Activated T-cell treated with anti-CD3 and anti-CD28 coated beads for 4 hours (primary cell): Measurements from ENCODE around the gene SF3B6.
A peak's percentile ranks its signal among the peaks of the same experiment; 100 is the strongest.
"Not testable (repeated sequence)": the region's sequence is repeated elsewhere in the genome, so short reads cannot be mapped to it uniquely, and the experiment has no call there.

Experiments used
- DNase-seq: peaks from one replicate; pipeline ENCODE4 v3.0.0-alpha.2; 2020

SF3B6 gene, protein sequence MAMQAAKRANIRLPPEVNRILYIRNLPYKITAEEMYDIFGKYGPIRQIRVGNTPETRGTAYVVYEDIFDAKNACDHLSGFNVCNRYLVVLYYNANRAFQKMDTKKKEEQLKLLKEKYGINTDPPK

DNA sequence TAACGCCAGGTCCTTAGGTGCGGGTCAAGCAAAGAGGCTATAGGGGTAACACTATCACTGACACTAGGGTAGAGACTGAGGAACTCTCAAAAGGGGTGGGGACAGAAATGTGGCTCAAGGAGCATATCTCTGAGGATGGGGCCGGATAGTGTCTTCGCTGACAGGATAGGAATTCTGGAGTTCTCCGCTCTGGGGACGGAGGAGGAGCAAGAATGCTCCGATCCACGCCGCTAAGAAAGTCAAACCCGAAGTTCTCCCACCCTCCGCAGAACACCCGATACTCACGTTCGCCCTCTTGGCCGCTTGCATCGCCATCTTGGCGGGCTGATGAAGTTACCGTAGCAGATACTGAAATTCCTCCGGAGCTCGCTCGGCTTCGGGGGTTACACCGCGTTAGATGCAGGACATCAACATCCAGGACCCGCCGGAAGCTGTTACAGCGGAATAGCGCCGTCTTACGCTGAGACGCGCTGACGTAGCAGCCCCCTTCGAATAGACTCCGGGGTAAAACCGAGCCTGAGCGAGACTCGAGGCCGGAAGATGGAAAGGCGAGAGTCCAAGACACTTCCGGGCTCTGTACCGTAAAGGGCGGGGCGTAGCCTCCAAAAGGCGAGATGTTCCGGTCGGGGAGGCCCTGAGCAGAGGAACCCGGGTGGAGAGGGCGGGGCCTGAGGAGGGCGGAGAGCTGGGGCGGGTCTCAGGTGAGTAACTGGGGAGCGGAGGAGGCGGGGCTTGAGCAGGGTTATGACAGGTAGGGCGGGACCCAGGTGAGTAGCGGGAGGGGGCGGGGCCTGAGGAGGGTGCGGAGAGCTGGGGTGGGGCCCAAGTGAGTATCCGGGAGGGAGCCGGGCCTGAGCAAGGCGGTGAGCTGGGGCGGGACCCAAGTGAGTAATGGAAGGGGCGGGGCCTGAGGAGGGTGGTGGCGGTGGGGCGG lies at the start of gene SF3B6:
TSS of gene SF3B6 (minus strand) at position 412 of the 934 bp plus-strand sequence. CDS start at position 315, 97 bp downstream.
- DNase-seq: peak; percentile 100

DNA sequence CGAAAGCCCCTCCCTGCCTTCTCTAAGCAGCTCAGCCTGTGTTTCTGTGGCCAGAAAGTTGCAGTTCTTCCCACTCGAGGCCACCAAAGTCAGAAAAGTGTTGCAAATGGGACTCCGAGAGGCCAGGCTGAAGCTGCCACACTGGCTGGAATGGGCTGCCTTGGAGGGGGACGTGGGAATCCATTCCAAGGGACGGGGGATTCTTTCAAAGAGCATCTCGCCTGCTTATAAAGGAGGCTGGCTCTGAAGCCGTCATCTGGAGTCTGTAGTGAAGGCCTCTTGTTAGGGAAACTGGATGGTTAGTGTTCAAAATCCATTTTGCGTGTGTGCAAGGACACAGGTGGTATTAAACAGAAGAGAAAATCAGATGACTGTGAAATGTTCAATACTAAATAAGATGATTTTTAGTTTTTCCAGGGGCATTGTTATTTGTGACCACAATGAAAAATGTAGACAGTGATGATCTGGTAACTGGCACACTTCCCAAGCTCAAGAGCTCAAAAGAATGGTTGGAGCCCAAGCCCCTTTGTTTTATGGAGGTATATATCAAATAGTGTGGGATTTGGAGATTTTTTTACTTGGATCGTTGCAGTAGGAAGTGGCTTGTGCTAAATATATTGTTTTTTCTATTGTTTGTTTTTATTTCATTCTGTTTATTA lies 47.9 kb upstream of the SF3B6 start:
- DNase-seq: peak; percentile 7

DNA sequence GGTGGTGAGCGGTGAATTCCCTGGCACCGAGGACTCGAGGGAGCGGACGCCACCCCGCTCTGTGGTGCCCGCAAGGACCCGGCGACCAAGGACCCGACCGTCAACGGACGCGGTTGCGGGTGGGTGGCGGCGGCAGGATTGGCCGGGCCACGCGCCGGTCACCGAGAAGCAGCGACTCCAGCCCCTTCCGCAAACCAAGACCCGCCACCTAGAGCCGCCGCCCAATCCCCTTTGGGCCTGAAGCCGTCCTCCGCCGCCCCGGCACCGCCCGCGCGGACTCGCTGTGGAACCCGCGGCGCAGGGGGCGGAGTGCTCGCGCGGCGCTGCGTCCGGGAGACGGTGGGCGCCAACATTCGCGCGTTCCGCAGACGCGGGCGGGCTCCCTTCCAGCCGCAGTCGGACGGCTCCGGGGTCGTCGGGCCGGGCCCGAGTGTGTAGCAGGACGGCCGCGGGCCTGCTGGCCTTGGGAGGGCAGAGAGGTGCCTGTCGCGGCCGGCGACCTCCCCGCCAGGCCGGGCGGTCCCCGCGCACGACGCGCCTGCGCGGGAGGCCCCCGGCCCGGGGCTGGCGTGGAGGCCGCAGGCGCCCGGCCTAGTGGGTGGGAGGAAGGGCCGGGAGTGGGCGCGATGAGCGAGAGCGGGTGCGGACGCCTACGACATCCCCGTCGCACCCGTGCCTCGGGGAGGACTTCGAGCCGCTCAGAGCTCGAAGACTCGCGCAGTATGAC lies 47.2 kb upstream of the SF3B6 start, which contains the start of the genes FAM228B and PFN4:
TSS of gene FAM228B (plus strand) at position 275 of the 727 bp plus-strand sequence. CDS start 893 bp downstream, outside the sequence.
TSS of gene PFN4 (minus strand) at position 140 of the 727 bp plus-strand sequence. CDS start 799 bp downstream, outside the sequence.
- peak; percentile 23 for DNase-seq

DNA sequence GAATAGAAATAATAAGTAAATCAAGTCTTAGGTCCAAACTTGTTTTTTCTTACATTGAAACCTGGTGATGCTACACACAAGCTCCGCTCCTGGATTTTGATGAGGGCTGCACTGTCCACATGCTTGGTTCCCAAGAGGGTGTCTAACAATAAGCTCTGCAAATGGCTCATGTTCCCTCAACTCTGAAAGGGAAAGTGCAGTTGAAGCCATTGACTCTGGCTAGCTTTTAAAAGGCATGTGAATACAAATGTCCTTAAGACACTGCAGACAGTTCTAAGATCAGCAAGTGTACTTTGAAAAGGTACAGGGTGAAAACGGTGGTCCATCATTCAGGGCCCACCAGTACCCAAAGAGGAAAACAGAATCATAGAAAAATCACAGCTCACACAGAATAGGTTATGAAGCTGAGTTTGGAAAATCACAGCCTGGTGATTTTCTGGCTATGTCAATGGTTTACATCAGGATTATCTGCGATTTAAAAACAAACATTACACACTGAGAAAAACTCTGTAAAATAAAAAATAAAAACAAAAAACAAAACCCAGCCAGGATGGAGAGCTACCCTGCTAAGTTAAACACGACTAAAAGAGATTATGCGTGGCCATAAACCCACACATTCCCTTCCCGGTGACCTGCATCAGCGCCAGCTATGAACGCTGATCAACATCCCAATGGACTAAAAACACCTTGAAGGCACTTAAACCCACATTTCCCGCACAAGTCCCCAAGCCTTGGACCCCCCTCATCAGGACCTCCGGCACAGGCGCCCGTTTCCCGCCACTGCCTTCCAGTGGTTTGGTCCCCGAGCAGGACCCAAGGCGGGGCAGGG lies 46.5 kb upstream of the SF3B6 start:
- no peak for DNase-seq

DNA sequence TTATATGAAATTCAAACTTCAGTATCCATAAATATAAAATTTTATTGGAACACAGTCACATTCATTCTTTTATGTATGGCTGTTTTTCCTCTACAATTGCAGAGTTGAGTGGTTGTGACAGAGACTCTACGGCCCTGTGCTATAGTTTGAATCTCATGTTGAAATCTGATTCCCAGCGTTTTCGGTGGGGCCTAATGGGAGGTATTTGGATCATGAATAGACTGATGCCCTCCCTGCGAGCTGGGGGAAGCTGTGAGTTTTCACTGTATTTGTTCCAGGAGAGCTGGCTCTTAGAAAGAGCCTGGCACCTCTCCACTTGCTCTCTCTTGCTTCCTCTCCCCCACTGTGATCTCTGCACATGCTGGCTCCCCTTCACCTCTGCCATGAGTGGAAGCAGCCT lies 45.3 kb upstream of the SF3B6 start:
- DNase-seq: no peak

DNA sequence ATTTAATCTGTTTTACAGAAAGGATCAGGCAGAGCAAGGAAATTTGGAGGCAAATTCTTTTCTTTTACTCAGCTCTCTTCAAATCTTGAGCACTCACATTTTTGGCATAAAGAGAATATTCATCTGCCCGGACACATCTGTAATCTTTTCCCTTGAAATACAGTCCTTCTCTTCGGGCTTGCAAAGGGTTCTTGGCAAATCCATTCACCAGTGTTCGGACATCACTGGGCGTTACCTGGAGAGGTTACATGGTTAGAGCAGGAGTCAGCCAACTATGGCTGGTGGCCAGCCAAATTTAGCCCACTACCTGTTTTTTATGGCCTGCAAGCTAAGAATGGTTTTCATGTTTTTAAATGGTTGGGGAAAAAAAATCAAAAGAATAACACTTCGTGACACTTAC lies 44.9 kb upstream of the SF3B6 start:
- DNase-seq: no peak

DNA sequence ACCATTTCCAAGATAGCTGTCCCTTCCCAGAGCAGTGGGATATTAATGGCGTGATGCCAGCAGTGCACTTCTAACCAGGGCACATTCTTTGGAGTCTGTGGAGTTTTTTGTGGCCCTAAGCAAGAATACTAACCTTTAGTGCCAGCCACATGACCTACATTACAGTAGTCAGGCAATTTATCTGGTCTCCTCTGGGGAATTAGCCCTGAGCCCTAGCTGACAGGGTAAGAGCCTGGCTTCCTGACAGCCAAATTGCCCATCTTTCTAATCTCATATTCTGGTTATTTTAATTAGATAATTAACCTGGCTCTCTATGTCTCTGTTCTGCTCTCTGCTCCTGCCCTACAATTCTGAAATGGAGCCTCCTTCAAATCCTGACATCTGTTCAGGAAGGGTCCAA lies 41.8 kb upstream of the SF3B6 start:
- DNase-seq: no peak

DNA sequence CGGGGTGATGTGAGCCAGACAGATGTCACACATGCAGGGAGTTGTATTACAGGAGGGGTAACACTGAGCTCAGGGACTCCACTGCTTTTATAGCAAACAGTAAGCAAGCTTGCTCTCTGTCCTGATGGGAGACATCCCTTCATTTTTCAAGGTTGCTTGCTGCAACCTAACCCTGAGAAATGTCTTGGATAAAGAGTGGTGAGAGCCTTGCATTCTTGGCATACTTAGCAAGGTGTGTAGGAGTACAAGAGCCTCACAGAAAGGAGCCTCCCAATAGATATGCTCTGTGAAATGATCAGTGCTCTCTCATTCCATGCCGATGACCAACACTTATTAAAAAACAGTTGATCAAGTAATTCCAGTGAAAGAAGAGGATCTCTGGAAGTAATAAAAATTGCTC lies 38.9 kb upstream of the SF3B6 start:
- no peak for DNase-seq

DNA sequence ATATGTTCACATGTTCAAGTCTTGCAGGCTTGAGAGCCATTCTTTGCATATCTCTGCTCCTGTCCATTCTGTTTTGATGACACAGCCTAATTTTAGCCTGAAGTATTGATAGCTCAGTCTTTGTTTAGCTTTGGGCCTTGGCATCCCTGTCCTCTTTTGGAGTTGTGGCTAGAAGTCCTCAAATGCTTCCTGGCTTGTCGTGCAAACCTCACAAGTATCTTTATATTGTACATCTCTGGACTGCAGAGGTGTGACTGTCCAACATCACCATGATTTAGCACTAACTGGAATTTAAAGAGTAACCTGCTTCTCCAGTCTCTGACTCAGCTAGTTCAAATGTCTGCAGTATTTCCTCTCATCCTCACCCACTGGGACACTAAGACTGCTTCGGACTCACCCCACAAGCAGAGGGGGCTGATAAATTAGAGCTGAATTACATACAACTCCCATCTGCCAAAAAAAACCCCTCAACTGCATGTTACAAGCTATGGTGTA lies 35.3 kb upstream of the SF3B6 start:
- no peak for DNase-seq

DNA sequence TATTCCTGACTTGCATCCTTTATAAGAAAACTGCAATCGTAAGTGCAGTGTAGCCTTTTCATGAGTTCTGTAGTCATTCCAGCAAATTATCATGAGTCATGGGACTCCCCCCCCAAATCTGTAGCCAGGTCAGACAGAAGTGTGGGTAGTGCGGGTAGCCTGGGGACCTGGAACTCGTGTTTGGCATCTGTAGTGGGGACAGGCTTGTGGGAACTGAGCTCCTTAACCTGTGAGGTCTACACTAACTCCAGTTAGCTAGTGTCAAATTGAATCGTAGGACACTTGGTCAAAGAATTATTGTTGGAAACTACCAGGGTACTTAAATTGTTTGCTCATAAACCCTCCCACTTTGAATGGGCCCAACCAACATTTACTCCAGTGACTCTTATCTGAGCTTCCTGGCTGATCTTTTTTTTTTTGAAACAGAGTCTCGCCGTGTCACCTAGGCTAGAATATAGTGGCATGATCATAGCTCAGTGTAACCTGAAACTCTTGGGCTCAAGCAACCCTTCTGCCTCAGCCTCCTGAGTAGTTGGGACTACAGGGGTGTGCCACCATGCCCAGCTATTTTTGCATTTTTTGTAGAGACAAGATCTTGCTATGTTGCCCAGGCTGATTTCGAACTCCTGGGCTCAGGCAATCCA lies 34.7 kb upstream of the SF3B6 start:
- DNase-seq: no peak

DNA sequence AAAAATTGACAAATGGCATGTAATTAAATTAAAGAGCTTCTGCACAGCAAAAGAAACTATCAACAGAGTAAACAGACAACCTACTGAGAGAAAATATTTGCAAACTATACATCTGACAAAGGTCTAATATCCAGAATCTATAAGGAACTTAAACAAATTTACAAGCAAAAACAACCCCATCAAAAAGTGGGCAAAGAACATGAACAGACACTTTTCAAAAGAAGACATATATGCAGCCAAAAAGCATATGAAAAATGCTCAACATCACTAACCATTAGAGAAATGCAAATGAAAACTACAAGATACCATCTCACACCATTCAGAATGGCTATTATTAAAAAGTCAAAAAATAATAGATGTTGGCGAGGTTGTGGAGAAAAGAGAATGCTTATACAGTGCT lies 33.3 kb upstream of the SF3B6 start:
- not testable (repeated sequence) for DNase-seq

DNA sequence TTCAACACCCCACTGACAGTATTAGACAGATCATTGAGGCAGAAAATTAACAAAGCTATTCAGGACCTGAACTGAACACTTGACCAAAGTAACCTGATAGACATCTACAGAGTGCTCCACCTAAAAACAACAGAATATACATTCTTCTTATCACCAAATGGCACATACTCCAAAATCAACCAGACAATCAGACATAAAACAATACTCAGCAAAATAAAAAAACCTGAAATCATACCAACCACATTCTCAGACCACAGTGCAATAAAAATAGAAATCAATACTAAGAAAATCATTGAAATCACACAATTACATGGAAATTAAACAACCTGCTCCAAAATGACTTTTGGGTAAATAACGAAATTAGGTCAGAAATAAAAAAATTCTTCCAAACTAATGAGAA lies 31.2 kb upstream of the SF3B6 start:
- DNase-seq: no peak

DNA sequence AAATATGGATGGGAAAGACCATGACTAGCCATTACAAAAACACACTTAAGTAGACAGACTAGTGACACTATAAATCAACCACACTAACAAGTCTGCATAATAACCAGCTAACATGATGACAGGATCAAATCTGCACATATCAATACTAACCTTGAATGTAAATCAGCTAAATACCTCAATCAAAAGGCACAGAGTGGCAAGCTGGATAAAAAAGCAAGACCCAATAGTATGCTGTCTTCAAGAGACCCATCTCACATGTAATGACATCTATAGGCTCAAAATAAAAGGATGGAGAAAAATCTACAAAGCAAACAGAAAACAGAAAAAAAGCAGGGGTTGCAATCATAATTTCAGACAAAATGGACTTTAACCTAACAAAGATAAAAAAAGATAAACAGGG lies 30.7 kb upstream of the SF3B6 start:
- DNase-seq: no peak

DNA sequence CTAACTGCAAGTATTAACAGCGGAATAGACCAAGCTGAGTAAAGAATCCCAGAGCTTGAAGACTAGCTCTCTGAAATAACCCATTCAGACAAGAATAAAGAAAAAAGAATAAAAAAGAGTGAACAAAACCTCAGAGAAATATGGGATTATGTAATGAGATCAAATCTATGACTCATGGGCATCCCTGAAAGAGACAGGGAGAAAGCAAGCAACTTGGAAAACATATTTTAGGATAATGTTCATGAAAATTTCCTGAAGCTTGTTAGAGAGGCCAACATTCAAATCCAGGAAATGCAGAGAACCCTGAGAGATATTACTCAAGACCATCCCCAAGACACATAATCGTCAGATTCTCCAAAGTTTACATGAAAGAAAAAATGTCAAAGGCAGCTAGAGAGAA lies 29.7 kb upstream of the SF3B6 start:
- DNase-seq: no peak

DNA sequence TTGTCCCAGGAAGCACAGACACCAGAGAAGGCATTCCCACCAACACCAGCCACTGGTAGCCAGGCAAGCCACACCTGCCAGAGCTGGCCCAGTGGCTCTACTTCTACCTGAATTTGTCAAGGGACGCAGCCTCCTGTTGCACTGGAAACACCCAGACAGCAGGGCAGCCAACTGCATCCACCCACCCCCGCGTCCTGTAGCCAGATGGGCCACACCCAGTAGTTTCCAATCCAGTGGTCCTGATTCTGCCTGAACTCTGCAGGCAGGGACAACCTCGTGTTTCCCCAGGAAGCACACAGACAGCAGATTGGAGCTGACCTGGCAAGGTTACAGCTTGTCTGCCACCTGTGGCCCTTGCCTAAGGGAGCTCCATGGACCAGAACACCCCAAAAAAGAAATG lies 28.8 kb upstream of the SF3B6 start:
- DNase-seq: no peak

DNA sequence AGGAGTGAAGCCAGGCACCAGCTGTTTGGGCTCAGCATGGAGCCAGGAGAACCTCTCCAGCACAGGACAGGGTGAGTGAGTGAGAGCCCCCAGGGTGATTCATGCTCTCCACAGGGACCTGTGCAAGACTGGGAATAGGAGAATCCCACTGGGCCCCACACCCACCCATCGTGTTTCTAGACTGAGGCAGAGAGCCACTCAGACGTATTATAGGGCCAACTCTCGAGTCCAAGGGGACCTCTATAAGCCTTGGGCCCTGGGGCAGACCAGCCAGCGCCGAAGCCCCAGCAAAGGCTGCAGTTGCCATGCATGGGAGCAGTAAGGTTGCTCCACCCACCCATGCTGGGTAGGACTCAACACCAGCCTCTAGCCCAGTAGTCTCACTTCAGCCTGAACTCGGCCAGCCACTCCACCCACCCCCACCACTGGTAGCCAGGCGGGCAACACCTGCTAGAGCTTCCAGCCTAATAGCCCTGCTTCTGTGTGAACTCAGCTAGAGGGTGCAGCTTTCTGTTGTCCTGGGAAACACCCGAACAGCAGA lies 28.1 kb upstream of the SF3B6 start:
- DNase-seq: no peak

DNA sequence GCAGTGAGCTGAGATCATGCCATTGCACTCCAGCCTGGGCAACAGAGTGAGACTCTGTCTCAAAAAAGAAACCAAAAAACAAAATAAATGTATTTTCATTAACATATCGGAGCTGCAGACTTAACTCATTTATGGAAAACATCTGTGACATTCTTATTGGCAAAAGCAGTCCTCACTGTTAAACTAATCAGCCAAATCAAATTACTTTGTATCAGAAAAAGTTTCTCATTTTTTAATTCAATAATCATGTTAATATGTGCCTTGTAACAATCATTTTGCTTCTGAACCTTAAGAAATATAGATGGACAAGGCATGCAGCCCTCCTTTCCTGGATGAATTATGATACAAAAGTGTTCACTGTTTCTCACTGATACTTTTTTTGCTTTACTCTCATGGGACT lies 26.6 kb upstream of the SF3B6 start:
- DNase-seq: no peak

DNA sequence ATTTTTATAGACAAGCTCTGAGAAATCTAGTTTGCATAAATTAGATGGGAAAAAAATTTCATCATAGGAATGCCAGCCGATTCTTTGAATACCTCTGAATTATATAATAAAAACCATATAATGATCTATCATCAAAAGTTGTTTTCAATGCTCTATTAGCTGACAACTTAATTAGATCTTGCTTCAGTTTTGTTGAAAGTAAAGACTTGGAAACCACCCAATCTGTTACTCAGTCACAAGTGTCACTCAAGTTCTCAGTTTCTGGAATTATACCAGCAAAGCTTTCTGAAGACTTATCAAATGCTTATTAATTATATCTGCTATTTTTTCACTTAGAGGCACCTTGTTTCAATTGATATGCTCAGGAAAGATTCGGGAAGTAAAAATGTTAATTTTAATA lies 25.9 kb upstream of the SF3B6 start:
- DNase-seq: no peak

DNA sequence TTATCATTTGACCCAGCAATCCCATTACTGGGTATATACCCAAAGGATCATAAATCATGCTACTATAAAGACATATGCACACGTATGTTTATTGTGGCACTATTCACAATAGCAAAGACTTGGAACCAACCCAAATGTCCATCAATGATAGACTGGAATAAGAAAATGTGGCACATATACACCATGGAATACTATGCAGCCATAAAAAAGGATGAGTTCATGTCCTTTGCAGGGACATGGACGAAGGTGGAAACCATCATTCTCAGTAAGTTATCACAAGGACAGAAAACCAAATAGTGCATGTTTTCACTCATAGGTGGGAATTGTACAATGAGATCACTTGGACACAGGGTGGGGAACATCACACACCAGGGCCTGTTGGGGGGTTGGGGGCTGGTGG lies 24.6 kb upstream of the SF3B6 start:
- not testable (repeated sequence) for DNase-seq

DNA sequence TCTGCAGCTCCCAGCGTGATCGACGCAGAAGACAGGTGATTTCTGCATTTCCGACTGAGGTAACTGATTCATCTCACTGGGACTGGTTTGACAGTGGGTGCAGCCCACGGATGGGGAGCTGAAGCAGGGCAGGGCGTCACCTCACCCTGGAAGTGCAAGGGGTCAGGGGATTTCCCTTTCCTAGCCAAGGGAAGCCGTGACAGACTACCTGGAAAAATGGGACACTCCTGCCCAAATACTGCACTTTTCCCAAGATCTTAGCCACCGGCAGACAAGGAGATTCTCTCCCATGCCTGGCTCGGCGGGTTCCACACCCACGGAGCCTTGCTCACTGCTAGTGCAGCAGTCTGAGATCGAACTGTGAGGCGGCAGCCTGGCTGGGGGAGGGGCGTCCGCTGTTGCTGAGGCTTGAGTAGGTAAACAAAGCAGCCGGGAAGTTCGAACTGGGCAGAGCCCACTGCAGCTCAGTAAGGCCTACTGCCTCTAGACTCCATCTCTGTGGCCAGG lies 19.1 kb upstream of the SF3B6 start:
- not testable (repeated sequence) for DNase-seq

DNA sequence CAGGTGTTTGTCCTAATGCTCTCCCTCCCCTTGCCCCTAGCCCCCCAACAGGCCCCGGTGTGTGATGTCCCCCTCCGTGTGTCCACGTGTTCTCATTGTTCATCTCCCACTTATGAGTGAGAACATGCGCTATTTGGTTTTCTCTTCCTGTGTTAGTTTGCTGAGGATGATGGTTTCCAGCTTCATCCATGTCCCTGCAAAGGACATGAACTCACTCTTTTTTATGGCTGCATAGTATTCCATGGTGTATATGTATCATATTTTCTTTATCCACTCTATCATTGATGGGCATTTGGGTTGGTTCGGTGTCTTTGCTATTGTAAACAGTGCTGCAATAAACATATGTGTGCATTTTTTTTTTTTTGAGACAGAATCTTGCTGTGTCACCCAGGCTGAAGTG lies 17.1 kb upstream of the SF3B6 start:
- not testable (repeated sequence) for DNase-seq
